CD4-positive, alpha-beta T cell treated with Interleukin-2 at 100 ng/mL for 4 hours (primary cell): ENCODE measurements around the gene ANTXRL.
"Not testable (repeated sequence)": the region's sequence is repeated elsewhere in the genome, so short reads cannot be mapped to it uniquely, and the experiment has no call there.

Experiments
- DNase-seq: peaks from one replicate; pipeline ENCODE4 v3.0.0-alpha.2; 2020; ENCODE audit warnings: low spot score

ANTXRL gene

DNA sequence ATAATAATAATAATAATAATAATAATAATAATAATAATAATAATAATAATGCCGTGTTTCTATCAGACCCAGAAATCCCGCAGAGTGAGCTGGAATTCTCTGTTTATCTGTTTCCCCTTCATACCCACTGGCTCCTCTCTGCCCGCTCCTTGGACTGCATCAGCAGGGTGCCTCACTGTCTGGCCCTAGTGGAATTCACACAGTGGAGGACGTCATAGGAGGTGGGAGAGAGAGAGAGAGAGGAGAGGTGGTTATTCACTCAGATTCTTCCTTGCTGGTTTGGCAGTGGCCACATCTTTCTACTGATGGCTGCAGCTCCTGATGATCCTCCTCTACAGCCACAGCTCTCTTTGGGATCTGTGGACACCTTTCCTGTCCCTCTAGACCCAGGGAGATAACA, 78.7 kb downstream of the ANTXRL start:
- DNase-seq: not testable (repeated sequence)

DNA sequence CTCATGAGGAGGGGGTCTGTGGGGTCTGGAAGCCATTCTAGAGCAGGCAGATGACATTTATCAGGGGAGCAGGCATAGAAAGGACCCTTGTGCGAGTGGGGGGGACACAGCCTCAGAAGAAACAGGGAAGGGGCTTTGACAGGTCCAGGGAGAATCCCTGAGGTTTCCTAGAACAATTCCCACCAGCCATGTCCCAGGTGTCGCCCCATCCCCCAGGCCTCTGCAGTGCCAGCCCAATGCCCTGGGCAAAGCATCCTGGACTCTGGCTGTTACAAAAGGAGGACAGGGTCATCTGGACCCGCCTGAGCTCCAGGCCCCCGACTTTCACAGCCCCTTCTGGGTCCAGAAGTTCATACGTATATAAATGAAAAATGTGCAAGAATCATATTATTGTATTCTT, 80.4 kb downstream of the ANTXRL start:
- DNase-seq: not testable (repeated sequence)

DNA sequence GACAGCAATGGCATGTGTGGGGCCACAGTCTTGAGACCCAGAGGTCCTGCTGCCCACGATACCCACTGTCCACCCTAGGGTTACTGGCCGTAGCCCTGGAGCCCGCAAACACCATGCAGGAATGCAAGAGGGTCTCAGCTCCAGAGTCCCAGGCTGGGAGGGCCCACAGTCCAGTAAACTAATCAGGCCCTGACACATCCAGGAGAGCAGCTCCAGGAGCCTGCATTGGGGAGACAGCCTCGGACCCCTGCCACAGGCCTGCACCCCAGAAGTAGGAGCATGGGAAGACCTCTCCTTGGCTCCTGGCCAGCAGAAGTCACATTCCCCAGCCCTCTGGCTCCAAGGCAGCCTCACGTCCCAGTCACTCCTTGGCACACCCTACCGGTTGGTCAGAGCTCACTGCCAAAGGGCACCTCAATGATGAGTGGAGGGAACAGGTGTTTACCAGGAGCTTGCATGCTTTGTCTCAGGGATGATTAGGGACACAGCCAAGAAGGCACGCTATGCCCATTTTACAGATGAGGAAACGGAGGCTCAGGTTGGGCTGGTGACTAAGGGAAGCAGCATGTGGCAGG, 81.0 kb downstream of the ANTXRL start:
- not testable (repeated sequence) for DNase-seq

DNA sequence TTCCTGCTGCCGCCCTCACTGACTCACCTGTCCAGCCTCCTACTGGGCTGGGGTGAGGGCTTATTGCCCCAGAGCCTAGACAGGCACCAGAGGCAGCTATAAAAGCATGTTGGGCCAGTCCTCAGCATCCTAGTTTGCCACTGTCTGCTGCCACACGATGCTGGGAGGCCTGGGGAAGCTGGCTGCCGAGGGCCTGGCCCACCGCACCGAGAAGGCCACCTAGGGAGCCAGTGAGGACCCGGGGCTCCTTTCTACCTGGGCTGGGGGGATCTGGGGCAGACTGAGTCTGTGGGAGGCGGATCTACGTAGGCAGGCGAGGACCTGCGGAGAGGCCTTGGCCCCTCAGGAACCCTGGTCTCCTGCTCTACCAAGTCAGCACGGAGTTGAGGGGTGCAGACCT, 82.2 kb downstream of the ANTXRL start:
- not testable (repeated sequence) for DNase-seq

DNA sequence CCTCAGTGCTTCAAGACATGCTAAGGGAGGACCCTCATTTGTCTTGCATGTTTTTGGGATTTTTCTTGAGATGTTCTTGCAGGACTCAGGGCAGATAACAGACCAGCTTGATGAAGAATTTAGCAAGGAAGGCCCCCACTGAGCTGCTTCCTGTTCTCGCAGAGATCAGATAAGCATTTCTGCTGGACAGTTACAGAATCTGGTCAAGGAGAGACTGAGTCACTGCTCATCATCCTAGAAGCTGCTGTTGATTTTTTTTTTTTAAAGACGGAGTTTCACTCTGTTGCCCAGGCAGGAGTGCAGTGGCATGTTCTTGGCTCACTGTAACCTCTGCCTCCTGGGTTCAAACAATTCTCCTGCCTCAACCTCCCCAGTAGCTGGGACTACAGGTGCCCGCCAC, 87.6 kb downstream of the ANTXRL start:
- not testable (repeated sequence) for DNase-seq

DNA sequence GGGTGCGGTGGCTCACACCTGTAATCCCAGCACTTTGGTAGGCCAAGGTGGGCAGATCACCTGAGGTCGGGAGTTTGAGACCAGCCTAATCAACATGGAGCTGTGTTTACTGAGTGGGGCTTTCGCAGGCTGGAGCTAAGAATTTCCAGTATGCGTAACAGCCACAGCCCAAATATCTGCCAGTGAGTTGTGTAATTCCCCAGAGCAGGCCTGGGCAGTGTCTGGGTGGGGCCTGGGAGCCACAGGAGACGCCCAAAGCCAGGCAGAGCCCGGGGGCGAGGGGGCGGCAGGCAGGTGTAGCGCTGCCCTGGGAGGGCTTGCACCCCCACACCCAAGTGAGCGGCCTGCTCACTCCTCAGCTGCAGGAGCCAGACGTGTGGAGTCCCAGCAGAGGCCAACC, 88.6 kb downstream of the ANTXRL start, which contains the start of gene ANXA8L1:
ANXA8L1 (plus strand) TSS at position 371 of the 400 bp plus-strand sequence. CDS start 76 bp downstream, outside the sequence.
- DNase-seq: not testable (repeated sequence)

DNA sequence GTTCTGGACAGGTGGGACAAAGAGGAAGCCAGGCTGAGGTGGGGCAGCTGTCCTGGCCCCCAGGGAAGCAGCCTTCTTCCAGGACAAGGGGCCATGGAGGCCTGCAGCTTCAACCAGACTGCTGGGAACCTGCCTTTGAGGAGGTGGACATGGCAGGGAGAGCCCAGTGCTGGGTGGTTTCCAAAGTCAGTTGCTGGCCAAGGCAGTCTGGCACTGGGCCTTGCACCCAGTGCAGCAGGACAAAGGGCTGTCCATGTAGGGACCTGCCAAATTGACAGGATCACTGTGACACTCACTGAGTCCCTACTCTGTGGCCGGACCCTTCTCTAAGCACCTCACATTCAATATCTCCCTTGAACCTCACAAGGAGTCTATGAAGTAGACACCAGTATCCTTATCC, 90.2 kb downstream of the ANTXRL start:
- DNase-seq: not testable (repeated sequence)

DNA sequence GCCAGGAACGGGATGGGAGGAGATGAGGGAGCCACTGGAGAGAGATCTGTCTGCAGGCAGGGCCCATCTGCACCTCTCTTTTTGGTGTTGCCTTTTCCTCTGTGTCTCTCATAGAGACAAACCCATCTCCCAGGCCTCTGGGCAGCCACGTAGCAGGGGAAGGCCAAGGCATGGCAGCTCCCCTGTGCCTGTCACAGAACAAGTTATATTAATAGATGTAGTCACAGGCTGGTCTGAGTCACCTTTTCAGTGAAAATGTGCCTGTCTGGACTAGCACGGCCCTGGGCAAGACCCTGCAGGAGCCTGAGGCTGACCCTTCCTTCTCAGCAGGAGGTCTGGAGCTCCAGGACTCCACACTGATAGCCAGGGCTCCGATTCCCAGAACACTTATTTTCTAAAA, 90.9 kb downstream of the ANTXRL start:
- not testable (repeated sequence) for DNase-seq

DNA sequence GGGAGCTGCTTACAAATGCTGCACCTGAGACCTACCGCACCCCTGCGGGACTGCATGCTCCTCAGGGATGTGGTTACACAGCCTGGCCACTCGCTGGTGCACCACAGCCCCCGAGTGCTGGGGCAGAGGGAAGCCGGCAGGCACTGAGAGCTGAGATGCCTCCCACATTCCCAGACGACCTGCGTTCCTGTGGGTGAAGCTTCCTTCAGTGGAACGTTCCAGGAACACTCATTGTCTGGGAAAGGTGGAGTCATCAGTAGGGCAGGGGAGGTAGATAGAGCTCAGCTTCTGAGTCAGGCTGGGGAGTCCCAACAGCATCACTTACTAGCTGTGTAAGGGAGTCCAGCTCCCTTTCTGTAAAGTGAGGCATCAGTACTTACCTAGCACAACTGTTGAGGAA, 91.3 kb downstream of the ANTXRL start:
- DNase-seq: not testable (repeated sequence)

DNA sequence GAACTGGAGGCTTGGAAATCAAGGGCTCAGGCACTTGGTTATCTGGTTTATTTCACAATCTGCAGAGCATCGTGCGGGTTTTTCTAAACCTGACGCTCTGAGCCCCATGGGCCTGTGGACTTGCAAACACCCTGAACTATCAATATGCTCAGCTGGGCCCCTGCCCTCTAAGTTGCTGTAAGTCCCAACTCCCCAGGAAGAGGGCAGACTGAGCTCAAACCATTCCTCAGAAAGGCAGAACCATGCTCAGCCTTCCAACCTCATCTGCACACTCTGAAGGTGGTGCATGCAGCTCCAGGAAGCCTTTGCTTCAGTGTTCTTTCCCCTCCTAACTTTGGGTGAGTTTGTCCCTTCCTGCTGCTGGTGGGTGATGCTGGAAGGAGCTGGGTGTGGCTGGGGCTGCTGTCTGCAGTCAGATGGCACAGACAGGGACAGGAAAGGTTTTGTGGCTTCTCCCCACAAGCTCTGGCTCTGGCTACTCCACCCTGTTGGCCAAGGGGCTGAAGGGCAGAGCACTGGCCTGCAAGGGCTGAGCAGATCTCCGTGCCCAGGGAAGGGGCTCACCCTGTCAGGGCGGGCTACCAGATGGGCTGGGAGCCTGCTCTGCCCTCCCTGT, 92.5 kb downstream of the ANTXRL start:
- not testable (repeated sequence) for DNase-seq
